Ramos (cell line): ENCODE results near the gene IQGAP2.
"Not testable (repeated sequence)": the region's sequence is repeated elsewhere in the genome, so short reads cannot be mapped to it uniquely, and the experiment has no call there.

ENCODE experiments used
- in situ Hi-C: fragments of 300-500 bp; cut with MboI; formaldehyde crosslinking; loops from one replicate; pipeline ENCODE4 v1.14.3; 2022; ENCODE audit warnings: low sequenced_read_pairs; ENCODE audit not compliant: unreplicated experiment

The IQGAP2 gene

GRCh38 chr5:76402886-76403765 is at the start of gene IQGAP2:
Gene IQGAP2, plus strand, starts transcription at chr5:76403285. Its CDS starts 261 bp downstream, at chr5:76403546.
- in situ Hi-C loops, result no loop called here

- in situ Hi-C loops, result no loop called here
Observed at GRCh38 chr5:76356887-76357286, 46.2 kb upstream of the IQGAP2 start.

DNA sequence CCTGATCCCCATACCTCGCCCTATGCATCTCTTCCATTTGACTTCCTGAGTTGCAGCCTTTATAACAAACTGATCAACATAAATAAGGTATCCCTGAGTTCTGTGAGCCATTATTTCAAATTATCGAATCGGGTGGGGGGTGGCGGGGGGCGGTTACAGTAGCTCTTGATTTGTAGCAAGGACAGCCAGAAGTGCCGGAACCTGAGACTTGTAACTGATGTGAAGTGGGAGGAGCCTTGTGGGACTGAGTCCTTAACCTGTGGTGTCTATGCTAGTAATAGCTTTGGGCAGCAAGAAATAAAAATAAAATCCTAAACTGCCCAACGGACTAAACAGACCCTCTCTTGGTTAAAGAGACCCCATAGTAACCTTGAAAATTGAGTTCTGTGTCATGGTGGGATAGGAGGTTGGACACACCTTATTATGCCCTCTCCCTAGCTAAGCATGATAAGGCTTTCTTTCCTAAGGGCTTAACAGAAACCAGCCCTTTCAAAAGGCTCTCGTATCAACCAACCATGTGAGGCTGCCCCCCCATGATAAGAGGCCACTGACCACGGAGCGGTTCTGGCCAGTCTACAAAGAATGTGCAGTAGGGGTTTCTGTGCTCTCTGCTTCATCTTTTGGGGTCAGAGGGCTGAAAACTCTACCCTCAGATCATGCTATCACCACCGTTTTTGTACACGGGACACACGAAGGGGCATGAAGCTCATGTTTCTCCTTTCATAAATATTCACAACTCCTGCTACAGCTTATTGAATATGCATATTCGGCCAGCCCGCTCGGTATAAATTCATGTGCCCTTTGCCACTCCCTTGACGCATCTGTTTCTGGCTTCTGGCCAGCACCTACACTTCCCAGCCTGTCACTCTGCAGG is 39.5 kb upstream of the IQGAP2 start:
- in situ Hi-C loops, result no loop called here

DNA sequence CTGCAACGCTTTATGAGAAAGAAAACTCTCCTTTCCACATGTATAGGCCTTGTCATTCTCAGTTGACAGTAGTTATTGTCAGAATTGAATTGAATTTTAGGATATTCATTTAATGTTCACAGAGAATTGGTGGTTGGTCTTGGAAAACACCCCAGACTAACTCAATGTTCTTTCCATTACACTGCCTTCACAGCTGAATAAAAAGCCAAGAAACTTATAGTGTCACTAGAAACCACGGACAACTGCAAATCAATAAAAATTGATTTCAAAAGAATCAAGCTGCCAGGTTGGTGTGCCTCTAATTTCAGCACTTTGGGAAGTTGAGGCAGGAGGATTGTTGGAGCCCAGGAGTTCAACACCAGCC is 38.9 kb upstream of the IQGAP2 start:
- in situ Hi-C loops, result no loop called here

DNA sequence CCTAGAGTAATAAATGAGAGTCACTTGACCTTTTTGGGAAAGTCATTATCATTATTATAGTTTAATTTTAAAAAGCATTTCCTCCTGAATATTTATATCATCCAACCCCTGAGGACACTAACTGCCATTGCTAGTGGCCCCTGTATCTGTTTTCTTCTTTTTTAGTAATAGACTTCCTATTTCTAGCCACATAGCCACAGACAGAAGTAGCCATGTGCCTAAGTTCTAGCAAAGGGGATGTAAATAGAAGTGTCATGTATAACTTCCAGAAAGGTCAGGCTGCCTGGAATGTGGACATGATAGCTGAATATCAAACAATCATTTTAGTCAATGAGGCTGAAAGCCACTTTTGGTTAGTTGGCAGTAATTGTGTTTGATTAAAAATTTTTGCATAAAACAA is 37.5 kb upstream of the IQGAP2 start:
- in situ Hi-C loops, result no loop called here

GRCh38 chr5:76366596-76366995 is 36.5 kb upstream of the IQGAP2 start:
- in situ Hi-C loops, result no loop called here

GRCh38 chr5:76367623-76368371 is 35.3 kb upstream of the IQGAP2 start:
- in situ Hi-C loops, result no loop called here

DNA sequence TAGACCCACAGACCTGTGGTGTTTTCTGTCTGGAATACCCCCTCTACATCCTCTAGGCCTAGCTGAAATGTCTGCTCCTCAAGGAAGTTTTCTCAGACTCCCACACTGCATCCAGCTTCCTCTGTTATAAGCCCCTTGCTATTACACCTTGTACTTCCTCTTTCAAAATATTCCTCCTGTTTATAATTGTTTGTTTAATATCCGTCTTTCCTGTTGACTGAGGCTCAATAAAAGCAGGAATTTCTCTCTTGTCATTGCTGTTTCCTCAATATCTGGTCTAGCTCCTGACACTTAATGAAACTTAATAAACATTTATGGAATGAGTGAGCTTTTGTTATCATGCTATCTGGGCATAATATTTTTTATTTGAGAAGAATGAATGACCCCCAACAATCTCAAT is 34.1 kb upstream of the IQGAP2 start:
- in situ Hi-C loops, result no loop called here

DNA sequence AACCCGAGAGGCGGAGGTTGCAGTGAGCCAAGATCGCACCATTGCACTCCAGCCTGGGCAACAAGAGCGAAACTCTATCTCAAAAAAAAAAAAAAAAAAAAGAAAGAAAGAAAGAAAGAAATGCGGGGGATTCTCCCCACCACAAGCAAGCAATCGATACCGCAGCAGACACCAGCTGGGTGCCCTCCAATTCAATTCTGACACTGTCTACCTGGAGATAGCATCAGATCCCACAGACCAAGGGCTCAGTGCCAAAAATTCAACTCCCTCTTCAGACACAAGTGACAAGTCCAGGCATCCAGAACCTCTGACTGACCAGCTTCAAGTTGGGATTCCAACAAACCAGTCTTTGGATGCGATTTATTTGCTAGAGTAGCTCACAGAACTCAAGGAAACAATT is 33.4 kb upstream of the IQGAP2 start:
- in situ Hi-C loops, result not testable (repeated sequence)

DNA sequence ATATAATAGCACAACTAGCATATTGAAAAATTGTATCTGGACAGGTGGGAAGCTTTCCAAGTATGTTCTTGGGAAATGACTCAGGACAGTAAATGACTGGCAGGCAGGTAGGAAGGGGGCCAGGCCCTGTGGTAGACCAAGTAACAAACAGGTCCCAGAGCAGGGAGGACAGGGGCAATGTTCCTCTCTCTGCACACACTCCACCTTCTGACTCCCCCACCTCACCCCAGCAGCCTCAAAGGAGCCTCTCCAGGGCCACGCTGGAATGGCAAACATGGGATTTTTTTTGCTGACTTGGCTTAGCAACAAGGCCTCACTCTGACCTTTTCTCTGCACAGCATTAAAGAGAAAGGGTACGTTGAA is 31.1 kb upstream of the IQGAP2 start:
- in situ Hi-C loops, result no loop called here

GRCh38 chr5:76372323-76373054 is 30.6 kb upstream of the IQGAP2 start:
- in situ Hi-C loops, result no loop called here

DNA sequence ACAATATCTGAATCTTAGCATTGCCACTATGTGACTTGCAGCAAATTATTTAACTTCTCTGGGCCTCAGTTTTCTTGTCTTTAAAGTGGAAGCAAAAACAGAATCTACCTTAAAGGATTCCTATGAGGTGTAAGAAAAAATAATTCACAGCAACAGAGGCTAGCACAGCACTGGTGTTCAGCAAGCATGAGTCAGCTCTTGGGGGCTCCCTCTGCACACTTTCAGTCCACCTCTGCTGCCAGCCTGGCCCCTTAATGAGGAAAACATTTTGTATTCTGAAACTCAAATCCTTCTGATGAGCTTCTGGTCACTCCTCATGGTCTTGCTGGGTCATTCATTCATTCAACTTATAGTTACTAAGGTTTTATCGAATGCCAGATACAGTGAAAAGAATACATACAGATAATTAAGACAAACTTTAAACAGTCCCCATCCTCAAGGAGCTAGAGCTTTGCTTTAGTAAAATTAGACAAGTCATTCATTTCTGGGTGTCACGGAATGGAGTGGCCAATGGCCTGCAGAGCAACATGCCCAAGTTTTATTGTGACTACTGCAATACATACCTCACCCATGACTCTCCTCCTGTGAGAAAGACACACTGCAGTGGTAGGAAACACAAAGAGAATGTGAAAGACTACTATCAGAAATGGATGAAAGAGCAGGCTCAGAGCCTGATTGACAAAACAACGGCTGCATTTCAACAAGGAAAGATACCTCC is 26.8 kb upstream of the IQGAP2 start:
- in situ Hi-C loops, result no loop called here

DNA sequence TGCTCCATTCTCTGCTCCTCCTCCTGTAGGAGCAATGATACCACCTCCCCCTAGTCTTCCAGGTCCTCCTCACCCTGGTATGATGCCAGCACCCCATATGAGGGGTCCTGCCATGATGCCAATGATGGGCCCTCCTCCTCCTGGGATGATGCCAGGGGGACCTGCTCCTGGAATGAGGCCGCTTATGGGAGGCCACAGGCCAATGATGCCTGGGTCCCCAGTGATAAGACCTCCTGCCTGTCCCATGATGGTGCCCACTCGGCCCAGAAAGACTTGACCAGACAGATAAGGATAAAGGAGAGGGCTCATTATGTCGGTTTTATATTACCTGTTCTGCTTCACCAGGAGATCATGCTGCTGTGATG is 26.2 kb upstream of the IQGAP2 start:
- in situ Hi-C loops, result no loop called here

DNA sequence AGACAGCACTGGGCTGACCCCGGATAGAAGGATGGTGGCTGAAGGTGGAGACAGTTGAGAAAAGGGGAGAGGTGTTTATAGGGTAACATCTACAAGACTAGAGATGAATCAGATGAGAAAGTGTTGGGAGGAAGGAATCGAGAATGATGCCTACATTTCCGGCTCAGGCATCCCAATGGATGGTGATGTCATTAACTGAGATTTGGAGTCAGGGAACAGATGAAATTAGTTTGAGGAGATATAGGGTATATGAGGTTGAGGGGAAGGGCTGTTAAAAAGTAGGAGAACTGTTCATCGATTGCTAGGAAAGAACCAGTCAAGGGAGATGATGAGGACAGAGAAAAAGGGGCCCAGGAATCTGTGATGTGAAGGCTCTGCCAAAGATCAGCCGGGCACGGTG is 24.7 kb upstream of the IQGAP2 start:
- in situ Hi-C loops, result no loop called here

DNA sequence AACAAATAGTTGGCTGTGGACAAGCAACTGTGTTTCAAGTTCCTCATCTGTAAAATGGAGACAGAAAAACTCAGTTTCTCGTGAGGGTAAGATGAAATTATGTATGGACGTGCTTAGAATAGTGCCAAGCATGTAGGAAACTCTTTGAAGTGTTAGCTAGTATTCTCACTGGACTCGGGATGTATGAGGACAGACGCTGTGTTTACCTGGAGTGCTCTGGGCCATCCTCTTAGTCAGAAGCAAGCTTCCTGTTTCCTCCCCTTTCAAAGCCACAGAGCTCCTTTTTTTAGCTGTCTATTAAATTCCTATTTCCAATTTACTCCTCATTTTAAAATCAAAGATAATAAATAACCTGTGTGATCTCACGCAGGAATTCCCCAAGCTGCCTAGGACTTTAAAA is 23.8 kb upstream of the IQGAP2 start:
- in situ Hi-C loops, result no loop called here

GRCh38 chr5:76379855-76380254 is 23.2 kb upstream of the IQGAP2 start:
- in situ Hi-C loops, result no loop called here

- in situ Hi-C loops, result no loop called here
Observed at GRCh38 chr5:76380346-76381066, 22.6 kb upstream of the IQGAP2 start.

- in situ Hi-C loops, result no loop called here
Observed at GRCh38 chr5:76383126-76383832, 19.8 kb upstream of the IQGAP2 start.
